Gastroesophageal sphincter (tissue), 4 donors: ENCODE measurements around the gene ACBD7. TPM values are rescaled to one million over a fixed set of nuclear protein-coding genes. Genes with fewer than 3 reads are reported as not detected.
A peak's percentile ranks its signal among the peaks of the same experiment; 100 is the strongest.

ENCODE experiments used
- ATAC-seq: fragments of 150-250 bp; one replicate; pipeline ENCODE4 v1.9.1; 2016; ENCODE audit warnings: mild to moderate bottlenecking, moderate library complexity
- H3K27ac ChIP-seq, 4 donors: fragments of 200-600 bp; sonication (generic) in 3 of 4; 1 replicate in 3 of 4; 2 replicates in 1 of 4; pipeline ENCODE4 v1.5.1; 2016 to 2019
- H3K27me3 ChIP-seq: fragments of 200-600 bp; sonication (generic); one replicate; pipeline ENCODE4 v1.5.1; 2019
- H3K36me3 ChIP-seq, 2 donors: fragments of 200-600 bp; sonication (generic); one replicate each; pipeline ENCODE4 v1.5.1; 2019; ENCODE audit warnings: control low read depth in 1 of 2
- H3K4me1 ChIP-seq, 3 donors: fragments of 200-600 bp; sonication (generic); 1 replicate in 2 of 3; 2 replicates in 1 of 3; pipeline ENCODE4 v1.5.1; 2016 to 2019; ENCODE audit warnings: control low read depth in 2 of 3
- H3K4me3 ChIP-seq, 2 donors: fragments of 200-600 bp; sonication (generic); one replicate each; pipeline ENCODE4 v1.5.1; 2019; ENCODE audit warnings: mild to moderate bottlenecking in 1 of 2, moderate library complexity in 1 of 2
- H3K9me3 ChIP-seq, 3 donors: fragments of 200-600 bp; sonication (generic); one replicate each; pipeline ENCODE4 v1.5.1; 2017 to 2019; ENCODE audit warnings: control low read depth in 2 of 3
- CTCF ChIP-seq, 4 experiments: fragments of 200-600 bp in 2 of 4; fragments of 450-650 bp in 2 of 4; sonication (generic) in 1 of 4; IDR thresholded peaks; one replicate each; pipeline ENCODE4 v1.5.1; 2017 to 2019; ENCODE audit warnings: antibody characterized with exemption in 4 of 4, mild to moderate bottlenecking in 2 of 4, moderate library complexity in 2 of 4
- EP300 ChIP-seq: sonication (generic); formaldehyde crosslinking; IDR thresholded peaks from one replicate; pipeline ENCODE4 v1.6.1; 2017; ENCODE audit warnings: antibody characterized with exemption, mild to moderate bottlenecking
- POLR2A ChIP-seq, 2 donors: fragments of 450-650 bp; IDR thresholded peaks; one replicate each; pipeline ENCODE4 v1.6.1; 2017; ENCODE audit warnings: antibody characterized with exemption in 2 of 2, mild to moderate bottlenecking in 2 of 2, moderate library complexity in 1 of 2
- POLR2AphosphoS5 ChIP-seq: sonication (generic); formaldehyde crosslinking; IDR thresholded peaks from one replicate; pipeline ENCODE4 v1.6.1; 2017; ENCODE audit warnings: antibody characterized with exemption
- WGBS, 2 donors: methylation state at CpG; one replicate each; pipeline ENCODE4 v1.1.5; 2018; ENCODE audit warnings: low coverage in 1 of 2; 5-methylcytosine and 5-hydroxymethylcytosine counted together
- total RNA-seq, 4 donors: library from RNA; depleted of rRNA; stranded (reverse); fragments of >200 nt; gene quantifications; one replicate each; pipeline ENCODE4 v1.1.0, GENCODE V29; 2016

Gene ACBD7
- total RNA-seq, 4 donors from 2014 or later, result not detected

- no peak overlapping the region for H3K27ac ChIP-seq
- no peaks in the 10 kb centered on the region for H3K9me3 ChIP-seq
- H3K4me3 ChIP-seq, result no peak overlapping the region
- no peak for TF ChIP-seq POLR2A (IDR thresholded peaks at IDR 0.05)
- TF ChIP-seq CTCF (IDR thresholded peaks at IDR 0.05), result no peak
- TF ChIP-seq POLR2AphosphoS5, result no peak
- TF ChIP-seq EP300, result no peak
- H3K27me3 ChIP-seq, result no peaks in the 10 kb centered on the region
- no peak for ATAC-seq
- H3K36me3 ChIP-seq, result peaks cover 0 to 93% of the 10 kb centered on the region in 2 donors
- no peaks in the 10 kb centered on the region for H3K4me1 ChIP-seq
- 91 to 93% methylated on average over 9 to 13 of the region's 13 CpGs for WGBS, 2 donors
Measured at GRCh38 chr10:15112657-15113056, 24.1 kb upstream of the ACBD7 start.

GRCh38 chr10:15106352-15107013 is 17.9 kb upstream of the ACBD7 start:
- Histone ChIP-seq H3K9me3 (no peaks in the 10 kb centered on the region), H3K4me1 (peaks cover 0 to 14% (median 0%) of the 10 kb centered on the region in 3 donors), H3K27ac (peak overlapping the region in 1 of 4 donors; percentile 19), H3K27me3 (no peaks in the 10 kb centered on the region), H3K36me3 (peaks cover 2 to 92% of the 10 kb centered on the region in 2 donors), H3K4me3 (no peak overlapping the region)
- TF ChIP-seq POLR2AphosphoS5 (no peak), CTCF (IDR thresholded peaks at IDR 0.05) (peak; percentile 73 to 86 (median 82)), POLR2A (IDR thresholded peaks at IDR 0.05) (no peak), EP300 (no peak)
- ATAC-seq, result peak; percentile 77
- 46 to 51% methylated on average over 8 of the region's 8 CpGs for WGBS, 2 donors

GRCh38 chr10:15103513-15103912 is 14.9 kb upstream of the ACBD7 start:
- Histone ChIP-seq H3K9me3 (no peaks in the 10 kb centered on the region), H3K36me3 (peaks cover 2 to 75% of the 10 kb centered on the region in 2 donors), H3K4me3 (no peak overlapping the region), H3K27me3 (no peaks in the 10 kb centered on the region), H3K4me1 (peaks cover 0 to 30% (median 2%) of the 10 kb centered on the region in 3 donors), H3K27ac (no peak overlapping the region)
- ATAC-seq, result no peak
- TF ChIP-seq CTCF (IDR thresholded peaks at IDR 0.05), result no peak
- no peak for TF ChIP-seq POLR2A (IDR thresholded peaks at IDR 0.05)
- TF ChIP-seq POLR2AphosphoS5, result no peak
- TF ChIP-seq EP300, result no peak
- WGBS, 2 donors, result 74% methylated on average over 7 of the region's 9 CpGs; no CpG with 5 or more reads in 1 of the 2 donors

- ATAC-seq, result no peak
- Histone ChIP-seq H3K27me3 (no peaks in the 10 kb centered on the region), H3K9me3 (no peaks in the 10 kb centered on the region), H3K36me3 (peaks cover 1 to 46% of the 10 kb centered on the region in 2 donors), H3K4me1 (peaks cover 0 to 32% (median 15%) of the 10 kb centered on the region in 3 donors), H3K4me3 (no peak overlapping the region), H3K27ac (no peak overlapping the region)
- WGBS, 2 donors, result 73 to 87% methylated on average over 3 to 4 of the region's 4 CpGs
- TF ChIP-seq POLR2A (IDR thresholded peaks at IDR 0.05) (no peak), EP300 (no peak), CTCF (IDR thresholded peaks at IDR 0.05) (no peak), POLR2AphosphoS5 (no peak)
Measured at GRCh38 chr10:15099886-15100285, 11.3 kb upstream of the ACBD7 start.
